NOMO-1 treated with DMSO at 0.1 percent for 48 hours (cell line): ENCODE data around the gene DNMT3B.
"Not testable (repeated sequence)": the region's sequence is repeated elsewhere in the genome, so short reads cannot be mapped to it uniquely, and the experiment has no call there.

Experiments
- DNase-seq: peaks from one replicate; lab custom pipeline; 2025; ENCODE audit not compliant: unreplicated experiment; lab: John Stamatoyannopoulos, UW

DNMT3B gene

DNA sequence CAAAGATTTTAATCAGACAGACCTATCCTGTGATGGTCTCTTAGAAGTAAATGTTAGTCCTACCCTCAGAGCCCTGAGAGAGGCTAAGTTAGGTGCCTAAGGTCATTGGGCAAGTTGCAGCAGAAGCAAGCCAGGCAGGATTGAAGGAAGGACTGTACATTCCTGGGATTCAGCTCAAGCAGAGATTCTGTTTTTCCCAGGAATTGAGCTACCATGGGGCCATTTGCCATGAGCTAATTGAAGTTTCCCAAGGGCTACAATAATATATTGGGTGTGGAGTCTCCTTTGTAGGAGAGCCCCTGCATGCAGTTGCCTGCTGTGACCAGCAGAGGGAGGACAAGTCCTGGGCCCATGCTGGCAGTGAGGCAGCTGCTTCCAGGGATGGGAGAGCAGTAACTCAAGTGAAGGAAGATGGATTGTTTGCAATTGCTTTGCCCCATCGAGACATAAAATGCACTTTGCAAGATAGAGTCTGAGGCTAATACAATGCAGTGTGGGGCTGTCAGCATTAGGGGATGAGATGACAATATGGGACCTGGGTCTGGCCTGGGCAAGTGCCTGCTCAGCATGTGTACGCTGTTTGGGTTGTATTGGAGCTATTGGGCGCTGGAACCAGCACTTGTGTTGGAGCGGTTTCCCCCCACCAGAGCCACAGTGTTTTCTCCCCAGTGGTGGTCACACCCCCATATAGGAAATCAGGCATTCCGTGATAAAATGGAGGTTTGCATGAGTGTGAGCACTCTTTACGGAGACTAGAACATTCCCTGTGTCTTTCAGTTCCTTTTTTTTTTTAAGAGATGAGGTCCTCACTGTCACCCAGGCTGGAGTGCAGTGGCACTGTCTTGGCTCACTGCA, 27.9 kb downstream of the DNMT3B start:
- DNase-seq, result peak; percentile 56

DNA sequence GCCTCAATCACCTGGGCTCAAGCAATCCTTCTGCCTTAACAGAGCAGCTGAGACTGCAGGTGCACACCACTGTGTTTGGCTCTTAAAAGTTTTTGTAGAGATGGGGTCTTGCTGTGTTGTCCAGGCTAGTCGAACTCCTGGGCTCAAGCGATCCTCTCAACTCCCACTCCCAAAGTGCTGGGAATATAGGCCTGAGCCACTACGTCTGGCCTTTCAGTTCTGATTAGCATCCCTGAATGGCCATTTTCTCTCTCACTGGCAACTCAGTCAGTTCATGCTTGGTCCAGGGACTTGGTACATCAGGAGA, 28.5 kb downstream of the DNMT3B start:
- DNase-seq, result no peak

DNA sequence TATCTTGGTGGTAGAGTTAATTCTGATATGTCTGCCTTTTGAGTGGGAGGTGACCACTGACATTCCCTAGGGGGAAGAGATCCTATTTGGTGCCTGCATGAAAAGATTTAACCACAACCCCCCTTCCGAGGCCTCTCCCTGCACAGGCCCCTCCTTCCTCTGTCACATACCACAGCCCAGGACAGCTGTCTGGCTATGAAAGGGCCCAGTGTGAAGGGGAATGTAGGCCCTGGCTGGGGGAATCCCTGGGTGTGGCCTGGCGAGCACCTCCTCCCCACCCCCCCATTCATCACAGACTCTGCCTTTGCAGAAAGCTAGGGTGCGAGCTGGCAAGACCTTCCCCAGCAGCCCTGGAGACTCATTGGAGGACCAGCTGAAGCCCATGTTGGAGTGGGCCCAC, 30.1 kb downstream of the DNMT3B start:
- DNase-seq, result no peak

DNA sequence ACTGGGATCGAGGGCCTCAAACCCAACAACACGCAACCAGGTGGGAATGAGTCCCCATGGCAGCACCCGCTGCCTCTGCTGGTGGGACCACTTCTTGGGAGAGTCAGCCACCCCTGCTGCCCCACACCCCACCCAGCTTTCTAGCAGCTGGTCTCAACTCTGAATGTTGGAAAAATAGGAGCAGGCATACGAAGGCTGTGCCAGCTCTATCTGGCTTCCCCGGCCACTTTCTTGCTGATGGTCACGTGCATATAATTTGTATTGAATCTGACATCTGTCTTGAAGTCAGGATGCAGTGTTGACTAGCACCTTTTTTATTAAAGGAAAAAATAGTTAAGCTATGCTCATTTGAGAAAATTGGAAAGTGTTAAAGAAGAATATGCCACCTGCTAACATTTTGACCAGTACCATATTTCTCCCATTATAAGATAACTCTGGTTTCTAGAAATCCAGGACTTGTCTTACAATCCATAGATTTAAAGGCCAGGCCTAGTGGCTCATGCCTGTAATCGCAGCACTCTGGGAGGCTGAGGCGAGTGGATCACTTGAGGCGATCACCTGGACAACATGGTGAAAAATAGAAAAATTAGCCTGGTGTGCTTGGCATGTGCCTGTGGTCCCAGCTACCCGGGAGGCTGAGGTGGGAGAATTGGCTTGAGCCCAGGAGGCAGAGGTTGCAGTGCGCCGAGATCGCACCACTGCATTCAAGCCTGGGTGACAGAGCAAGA, 30.7 kb downstream of the DNMT3B start:
- no peak for DNase-seq

DNA sequence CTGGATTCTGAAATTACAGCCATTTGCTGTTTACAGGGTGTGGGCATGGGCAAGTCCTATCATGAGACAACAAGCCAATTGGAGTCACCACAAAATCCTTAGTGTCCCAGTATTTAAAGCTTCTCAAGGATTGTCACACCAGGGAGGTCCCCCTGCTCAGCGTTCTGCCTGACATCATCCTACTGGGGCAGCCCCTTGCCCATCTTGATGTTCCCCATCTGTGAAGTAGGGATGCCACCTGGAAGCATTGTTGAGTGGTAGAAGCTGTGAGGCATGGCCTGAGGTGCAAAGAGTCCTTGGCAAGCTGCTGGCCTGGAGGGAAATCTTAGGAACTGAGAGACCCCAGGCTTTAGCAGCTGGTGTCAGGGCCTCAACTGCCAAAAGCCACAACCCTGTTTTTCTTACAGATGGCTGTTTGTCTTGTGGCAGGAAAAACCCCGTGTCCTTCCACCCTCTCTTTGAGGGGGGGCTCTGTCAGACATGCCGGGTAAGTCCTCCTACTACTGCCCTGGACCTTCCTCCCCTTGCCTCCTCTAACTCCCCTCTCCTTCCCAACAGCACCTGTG, 34.3 kb downstream of the DNMT3B start:
- no peak for DNase-seq

DNA sequence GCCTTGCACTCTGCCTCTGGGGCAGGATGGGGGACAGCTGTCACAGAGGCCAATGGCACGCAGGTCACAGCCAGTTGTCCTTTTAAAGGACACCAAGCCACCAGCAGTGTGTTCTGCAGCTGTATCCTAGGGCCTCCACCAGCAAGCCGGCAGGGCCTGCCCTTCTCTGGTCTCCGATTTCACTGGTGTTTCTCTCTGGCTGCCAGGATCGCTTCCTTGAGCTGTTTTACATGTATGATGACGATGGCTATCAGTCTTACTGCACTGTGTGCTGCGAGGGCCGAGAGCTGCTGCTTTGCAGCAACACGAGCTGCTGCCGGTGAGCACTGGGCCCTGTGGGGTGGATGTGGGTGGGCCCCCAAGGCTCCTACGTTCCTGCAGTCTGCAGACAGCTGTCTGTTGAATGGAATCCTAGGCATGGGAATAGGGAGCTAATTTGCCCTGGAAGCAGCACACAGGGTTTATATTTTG, 34.8 kb downstream of the DNMT3B start:
- DNase-seq, result no peak

DNA sequence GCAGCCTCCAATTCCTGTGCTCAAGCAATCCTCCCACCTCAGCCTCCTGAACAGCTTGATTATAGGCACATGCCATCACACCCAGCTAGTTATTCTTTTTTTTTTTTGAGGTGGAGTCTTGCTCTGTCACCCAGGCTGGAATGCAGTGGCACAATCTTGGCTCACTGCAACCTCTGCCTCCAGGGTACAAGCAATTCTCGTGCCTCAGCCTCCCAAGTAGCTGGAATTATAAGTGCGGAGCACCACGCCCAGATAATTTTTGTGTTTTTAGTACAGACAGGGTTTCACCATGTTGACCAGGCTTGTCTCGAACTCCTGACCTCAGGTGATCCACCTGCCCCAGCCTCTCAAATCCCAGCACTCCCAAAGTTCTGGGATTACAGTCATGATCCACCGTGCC, 35.4 kb downstream of the DNMT3B start:
- not testable (repeated sequence) for DNase-seq

DNA sequence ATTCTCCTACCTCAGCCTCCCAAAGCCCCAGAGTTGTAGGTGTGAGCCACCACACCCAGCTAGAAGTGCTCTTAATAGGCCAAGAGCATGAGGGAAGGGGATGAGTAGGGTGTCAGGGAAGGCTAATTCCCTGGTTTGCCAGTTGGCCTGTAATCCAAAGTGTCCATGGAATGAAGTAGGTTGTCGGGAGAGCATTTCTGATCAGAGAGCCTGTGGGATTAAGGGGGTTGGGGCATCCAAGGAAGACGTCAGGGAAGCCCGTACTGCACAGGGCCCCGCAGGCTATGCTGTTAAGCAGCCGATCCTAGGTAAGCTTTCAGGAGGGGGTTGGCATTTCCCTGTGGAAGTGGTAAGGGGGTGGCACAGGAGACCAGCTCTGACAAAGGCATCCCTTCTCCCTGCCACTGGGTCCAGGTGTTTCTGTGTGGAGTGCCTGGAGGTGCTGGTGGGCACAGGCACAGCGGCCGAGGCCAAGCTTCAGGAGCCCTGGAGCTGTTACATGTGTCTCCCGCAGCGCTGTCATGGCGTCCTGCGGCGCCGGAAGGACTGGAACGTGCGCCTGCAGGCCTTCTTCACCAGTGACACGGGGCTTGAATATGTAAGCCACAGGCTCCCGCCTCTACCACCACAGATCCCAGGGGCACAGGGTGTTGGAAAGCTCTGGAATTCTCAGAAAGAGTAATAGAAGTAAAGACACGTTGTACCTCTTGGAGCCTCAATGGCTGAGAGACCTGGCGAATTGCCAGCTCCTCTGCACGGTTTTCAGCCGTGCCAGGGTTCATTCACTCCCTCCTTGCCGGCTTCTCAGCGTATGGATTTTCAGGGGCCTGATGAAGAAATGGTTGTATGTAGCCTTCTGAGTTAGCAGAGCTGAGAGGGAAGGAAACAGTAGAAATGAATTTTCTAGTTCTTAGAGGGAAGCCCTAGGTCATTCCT, 36.1 kb downstream of the DNMT3B start:
- no peak for DNase-seq

DNA sequence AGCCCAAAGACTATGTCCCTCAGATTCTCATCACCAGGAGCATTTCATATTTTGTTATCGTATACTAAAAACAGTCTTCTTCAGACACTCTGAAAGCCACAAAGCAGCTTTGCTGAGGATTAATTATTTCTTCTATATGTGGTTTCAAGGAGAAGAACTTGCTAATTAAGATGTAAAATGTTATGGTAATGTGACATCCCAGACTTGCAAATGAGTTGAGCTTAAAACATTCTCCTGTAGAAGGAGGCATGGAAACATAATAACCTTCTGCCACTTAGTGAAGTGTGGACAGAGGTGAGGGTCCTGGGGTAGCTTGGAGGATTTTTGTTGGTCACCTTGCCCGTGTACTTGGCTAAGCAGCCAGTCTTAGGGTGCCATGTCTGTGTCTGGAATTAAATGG, 40.9 kb downstream of the DNMT3B start:
- no peak for DNase-seq

DNA sequence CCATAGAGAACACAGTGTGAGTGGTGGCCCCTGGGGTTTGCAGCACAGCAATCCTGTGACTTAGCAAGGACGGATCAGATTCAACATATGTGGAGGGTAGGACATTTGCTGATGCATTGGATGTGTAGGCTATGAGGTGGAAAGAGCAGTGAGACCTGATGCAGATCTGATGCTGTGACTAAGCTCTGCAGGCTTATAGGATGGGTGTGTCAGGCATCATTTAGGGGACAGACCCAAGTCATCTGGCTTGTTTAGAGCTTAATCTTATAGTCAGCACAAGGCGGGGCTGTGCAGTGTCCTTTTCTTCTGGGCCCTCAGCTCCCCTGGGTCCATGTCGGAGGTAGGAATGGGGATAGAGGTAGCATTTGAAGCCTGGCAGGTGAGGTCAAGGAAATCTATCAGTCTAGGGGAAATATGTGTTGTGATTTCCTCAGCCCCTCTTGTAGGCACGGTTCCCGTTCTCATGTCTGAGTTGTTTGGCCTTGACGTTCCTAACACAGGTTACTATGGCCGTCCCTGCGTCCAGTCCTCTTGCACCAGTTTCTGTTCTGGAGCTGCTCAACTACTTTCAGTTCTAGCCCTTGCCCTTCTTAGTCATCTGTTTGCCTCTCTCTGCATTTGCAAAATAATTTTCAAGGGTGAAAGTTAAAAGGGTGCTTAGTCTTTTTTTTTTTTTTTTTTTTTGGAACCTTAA, 42.0 kb downstream of the DNMT3B start:
- DNase-seq, result no peak

DNA sequence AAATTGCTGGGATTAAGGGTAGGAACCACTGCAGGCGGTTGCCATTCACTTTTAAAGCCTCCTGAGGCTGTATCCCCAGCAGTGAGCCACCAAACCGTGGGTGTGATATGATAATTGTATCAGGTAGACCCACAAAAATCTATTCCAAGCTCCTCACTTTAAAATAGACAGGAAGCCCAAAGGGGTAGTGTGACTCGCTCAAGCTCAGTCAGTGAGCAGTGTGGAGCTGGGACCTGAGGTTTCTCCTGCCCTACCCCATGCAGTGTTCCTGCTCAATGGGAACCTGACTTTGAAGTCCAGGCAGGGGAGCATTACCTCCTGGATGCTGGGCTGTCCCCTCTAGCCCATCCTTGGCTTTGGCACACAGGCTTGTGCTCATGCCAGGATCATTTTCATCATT, 42.6 kb downstream of the DNMT3B start:
- DNase-seq, result no peak

DNA sequence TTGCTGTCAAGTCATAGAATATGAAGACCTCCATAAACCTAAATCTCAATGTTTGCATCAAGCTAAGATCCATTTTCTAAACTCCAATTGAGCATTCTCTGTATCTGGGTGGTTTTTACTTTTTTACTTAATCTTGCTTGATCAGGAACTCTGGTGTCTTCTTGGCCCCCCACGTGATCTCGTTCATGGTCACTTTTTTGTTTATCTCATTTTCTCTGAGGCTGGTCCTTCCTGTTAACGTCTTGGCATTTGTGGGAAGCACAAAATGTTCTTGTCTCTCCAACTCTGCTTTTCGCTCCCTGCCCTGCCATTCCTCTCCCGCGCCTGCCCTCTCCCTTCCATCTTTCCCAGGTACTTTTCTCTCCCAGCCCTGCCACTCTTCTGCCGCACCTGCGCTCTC, 43.5 kb downstream of the DNMT3B start:
- DNase-seq, result no peak

DNA sequence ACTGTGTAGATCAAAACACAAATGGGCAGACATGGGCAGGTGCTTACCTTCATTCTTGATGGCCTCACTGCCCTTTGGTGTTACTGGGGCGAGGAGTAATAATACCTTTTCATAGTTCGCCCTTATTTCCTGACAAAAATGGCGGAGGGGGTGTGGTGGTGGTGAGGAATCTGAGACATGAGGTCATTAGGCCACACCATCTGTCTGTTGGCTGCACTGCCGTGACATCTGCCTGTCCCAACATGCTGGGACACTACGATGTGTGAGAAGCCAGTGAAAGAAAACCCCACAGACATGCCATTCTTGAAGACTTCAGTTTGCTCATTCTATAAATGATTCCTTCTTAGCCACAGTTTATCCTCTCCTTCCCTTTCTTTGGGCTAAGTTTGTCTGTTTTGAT, 44.2 kb downstream of the DNMT3B start:
- DNase-seq, result no peak

DNA sequence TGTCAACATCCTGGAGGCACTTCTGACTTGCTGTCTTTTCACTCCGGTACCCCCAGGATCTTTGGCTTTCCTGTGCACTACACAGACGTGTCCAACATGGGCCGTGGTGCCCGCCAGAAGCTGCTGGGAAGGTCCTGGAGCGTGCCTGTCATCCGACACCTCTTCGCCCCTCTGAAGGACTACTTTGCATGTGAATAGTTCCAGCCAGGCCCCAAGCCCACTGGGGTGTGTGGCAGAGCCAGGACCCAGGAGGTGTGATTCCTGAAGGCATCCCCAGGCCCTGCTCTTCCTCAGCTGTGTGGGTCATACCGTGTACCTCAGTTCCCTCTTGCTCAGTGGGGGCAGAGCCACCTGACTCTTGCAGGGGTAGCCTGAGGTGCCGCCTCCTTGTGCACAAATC, 45.5 kb downstream of the DNMT3B start:
- DNase-seq, result no peak

DNA sequence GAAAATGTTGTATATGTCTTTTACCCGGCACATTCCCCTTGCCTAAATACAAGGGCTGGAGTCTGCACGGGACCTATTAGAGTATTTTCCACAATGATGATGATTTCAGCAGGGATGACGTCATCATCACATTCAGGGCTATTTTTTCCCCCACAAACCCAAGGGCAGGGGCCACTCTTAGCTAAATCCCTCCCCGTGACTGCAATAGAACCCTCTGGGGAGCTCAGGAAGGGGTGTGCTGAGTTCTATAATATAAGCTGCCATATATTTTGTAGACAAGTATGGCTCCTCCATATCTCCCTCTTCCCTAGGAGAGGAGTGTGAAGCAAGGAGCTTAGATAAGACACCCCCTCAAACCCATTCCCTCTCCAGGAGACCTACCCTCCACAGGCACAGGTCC, 46.3 kb downstream of the DNMT3B start:
- DNase-seq, result no peak

DNA sequence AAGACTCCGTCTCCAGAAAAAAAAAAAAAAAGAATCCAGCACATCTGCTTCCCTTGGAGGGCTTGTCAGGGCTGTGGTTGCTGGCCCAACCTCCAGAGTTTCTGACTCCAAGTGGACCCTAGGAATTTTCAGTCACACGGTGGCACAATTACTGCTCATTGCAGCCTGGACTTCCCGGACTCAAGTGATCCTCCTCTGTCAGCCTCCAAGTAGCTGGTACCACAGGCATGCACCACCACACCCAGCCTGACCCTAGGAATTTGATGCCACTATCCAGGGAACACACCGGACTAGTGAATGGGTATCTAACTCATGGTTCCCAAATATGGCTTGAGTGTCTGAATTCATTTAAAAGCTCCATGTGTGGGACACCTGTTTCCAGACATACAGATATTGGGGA, 47.7 kb downstream of the DNMT3B start:
- DNase-seq, result no peak

DNA sequence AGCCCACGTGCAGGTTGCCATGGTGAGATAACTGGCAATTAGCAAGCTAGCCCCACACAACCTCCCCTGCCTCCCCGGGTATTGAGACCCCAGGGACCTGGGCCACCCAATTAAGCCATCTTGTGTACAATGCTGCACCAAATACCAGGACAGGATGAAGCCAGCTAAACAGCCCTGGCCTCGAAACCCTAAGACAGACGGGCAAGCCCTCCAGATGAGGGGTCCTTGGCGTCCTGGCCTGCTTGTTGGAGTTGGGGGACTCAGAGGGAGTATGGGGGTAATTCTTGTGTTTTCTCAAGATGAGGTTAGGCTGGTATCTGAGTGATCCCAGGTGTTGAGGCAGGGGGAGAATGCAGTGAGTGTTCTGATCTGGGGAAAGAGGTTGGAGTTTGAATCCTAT, 48.8 kb downstream of the DNMT3B start:
- no peak for DNase-seq

DNA sequence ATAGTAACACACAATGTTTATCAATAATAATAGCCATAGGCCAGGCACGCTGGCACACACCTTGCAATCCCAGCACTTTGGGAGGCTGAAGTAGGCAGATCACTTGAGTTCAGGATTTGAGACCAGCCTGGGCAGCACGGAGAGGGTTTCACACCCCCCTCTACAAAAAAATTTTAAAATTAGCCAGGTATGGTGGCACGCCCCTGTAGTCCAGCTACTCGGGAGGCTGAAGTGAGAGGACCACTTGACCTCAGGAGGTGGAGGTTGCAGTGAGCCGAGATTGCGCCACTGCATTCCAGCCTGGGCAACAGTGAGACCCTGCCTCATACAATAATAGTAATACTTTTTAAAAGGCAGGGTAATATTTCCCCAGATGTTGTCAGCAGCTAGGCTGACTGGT, 49.7 kb downstream of the DNMT3B start:
- no peak for DNase-seq

DNA sequence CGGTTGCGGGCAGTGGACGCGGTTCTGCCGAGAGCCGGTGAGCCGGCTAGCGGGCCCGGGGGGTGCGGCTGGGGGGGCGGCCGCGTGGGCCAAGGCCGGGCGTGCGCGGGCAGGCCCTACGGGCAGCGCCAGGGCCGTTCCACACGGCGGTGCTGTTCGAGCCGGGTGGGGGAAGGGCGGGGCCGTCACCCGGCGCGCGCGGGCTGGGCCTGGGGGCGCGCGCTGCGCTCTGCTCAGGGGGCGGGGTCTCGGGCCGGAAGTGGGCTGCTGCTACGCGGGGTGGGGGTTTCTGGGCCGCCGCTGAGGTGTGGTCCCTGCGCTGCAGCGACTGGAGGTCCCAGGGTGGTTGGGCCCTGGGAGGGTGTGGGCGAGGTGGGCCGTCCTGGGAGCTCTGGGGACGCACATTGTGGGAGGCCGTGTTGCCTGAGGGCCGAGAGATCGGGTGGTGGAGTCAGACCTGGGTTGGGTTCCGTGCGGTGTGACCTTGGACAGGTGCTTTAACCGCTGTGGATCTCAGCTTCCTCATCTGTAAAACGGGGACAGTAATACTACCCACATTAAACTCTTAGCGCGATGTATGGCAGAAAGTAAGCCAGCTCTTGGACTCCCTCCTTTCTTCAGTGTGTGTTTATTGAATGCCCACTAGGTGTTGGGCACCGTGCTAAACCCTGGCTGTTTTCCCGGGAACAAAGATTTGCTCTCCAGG, 58.0 kb downstream of the DNMT3B start:
- peak; percentile 61 for DNase-seq
